HG03342 (cell line): ENCODE data around the gene TIFAB.

Experiments used
- ATAC-seq: cut with Tn5 transposase; IDR thresholded peaks from one replicate; pipeline ENCODE4 v1.9.1; 2021; ENCODE audit warnings: mild to moderate bottlenecking, moderate library complexity; ENCODE audit not compliant: unreplicated experiment

Gene TIFAB

GRCh38 chr5:135444360-135444759, 7.8 kb downstream of the TIFAB start:
- ATAC-seq = no peak

- no peak for ATAC-seq
These were observed 8.8 kb downstream of the TIFAB start for GRCh38 chr5:135443161-135443960.

GRCh38 chr5:135442431-135443160, 9.6 kb downstream of the TIFAB start:
- no peak for ATAC-seq

DNA sequence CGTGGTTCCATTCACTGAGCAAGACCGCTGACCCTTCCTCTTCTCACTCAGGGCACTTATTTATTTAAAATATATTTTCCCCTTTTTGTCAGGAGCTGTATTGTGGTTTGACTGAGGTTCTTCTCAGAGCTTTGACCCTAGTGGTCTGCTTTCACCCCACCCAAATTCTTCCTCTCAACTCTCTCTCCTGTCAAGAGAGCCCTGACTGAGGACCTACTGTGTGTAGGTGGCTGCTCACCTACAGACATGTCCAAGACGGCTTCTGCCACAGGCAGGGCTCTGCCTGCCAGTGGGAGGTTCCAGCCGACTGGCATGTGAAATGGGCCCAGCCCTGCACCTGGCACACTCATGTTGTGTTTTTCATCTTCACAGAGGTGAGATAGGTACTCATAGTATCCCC, 10.2 kb downstream of the TIFAB start:
- ATAC-seq = no peak

DNA sequence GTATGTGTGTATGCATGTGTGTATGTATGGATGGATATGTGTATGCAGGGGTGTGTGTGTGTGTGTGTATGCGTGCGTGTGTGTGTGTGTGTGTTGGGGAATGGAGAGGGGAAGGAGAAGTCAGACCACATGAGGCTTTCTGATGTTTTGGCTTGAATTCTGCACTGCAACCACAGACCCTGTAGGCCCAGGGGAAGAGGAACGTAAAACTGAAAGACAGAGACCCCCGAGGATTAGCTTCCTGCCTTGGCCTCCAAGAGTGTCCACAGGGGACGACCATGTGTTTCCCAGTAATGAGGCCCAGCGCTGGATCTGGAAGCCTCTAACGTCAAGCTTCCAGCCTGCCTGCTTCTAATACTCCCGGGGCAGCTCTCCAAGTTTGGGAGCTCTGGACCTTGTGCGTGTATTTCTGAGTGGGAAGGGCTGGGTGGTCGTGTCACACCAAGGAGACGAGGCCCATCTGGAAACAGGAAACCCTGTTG, 10.8 kb downstream of the TIFAB start:
- ATAC-seq = no peak

- ATAC-seq = no peak
These were observed 11.2 kb downstream of the TIFAB start for GRCh38 chr5:135440916-135441315.

DNA sequence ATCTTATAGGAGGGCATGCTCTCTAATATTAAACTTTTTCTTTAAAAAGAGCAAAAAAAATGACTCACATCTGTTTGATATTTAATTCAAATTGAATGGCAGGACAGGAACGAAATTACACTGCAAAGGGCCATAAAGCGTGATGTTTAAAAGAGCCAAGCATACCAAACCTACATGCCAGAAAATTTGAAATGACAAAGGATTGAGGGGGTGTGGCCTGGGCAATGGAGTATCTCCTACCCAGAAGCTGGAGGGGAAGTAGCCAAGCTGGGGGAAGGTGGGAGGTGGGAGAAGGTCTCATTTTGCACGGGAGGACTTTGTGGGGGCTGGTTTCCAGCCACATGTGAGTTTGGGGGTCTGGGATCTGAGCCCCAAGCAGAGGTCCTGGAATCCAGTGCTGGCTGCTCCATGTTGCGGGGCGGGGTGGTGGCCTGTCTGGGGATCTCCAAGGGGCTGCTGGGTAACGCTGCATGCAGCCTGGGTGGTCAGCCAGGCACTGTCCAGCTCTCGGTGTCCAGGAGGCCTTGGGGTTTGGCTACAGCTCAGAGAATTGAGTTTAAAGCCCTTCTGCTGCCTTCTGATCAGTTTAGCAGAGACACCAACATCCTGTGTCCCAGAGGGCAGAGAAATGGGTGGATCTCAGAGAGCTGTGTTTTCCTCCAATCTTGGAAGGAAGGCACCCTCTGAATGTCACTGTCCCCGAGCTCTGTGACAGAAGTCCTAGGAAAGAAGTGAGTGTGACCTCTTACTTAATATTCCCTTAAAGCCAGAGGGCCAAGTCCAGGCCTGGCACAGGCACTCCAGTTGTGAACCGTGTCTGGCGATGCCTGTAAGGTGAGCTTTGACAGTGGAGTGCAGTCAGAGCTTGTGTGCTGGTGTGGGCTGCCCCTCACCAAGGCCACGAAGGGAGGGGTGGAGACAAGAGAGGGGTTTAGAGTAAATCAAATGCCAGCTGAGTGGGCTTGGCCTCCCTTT, 12.6 kb downstream of the TIFAB start:
- ATAC-seq = no peak

- ATAC-seq = no peak
These were observed 13.4 kb downstream of the TIFAB start for GRCh38 chr5:135438636-135439221.

DNA sequence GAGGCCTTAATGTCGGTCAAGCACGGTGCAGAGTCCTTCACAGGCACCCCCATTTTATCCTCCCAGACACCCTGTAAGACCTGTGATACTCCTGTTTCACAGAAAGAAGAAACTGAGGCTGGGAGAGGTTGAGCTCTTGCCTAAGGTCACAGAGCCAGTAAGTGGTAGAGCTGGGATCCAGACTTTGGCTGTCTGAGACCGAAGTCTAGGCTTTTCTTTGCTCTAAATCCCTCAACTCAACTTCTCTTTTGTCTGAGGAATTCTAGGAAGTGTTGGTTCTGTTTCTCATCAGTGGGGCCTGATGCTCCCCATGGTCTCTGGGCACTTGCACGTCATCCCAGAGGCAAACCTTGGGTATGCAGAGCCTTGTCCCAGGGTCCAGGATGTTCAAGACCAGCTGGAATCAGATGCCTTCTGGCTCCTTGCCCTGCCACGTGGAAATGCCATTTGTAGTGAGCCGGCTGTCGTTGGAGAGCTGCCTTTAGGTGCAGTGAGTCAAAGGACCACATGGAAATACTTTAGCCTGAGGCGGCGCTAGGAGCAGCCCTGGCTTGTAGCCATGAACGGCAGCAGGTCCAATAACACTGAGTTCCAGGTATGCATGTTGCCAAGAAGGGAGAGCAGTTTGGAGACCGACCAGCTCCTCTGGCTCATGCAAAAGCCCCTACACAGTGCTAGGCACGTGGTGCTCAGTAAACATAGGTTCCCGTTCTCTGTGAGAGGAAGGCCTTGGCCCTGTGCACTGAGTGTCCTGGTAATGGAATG, 14.2 kb downstream of the TIFAB start:
- ATAC-seq = no peak

DNA sequence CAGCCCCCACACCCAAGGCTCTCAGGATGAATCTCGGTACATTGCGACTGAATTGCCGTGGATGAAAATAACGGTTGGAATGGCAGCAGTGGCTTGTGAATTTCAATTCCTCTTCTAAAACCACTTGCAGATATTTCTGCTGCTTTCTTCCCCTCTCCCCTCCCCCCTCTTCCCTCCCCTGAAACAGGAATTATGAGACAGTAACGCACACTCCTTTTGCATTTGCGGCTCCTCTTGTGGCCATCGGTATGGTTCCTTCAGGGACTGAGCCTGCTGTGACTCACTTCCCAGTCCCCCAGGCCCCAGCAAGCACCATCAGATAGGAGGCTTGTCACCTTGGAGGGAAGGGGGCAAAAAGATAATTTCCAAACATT, 14.7 kb downstream of the TIFAB start:
- no peak for ATAC-seq

GRCh38 chr5:135436951-135437418, 15.2 kb downstream of the TIFAB start:
- ATAC-seq = no peak

DNA sequence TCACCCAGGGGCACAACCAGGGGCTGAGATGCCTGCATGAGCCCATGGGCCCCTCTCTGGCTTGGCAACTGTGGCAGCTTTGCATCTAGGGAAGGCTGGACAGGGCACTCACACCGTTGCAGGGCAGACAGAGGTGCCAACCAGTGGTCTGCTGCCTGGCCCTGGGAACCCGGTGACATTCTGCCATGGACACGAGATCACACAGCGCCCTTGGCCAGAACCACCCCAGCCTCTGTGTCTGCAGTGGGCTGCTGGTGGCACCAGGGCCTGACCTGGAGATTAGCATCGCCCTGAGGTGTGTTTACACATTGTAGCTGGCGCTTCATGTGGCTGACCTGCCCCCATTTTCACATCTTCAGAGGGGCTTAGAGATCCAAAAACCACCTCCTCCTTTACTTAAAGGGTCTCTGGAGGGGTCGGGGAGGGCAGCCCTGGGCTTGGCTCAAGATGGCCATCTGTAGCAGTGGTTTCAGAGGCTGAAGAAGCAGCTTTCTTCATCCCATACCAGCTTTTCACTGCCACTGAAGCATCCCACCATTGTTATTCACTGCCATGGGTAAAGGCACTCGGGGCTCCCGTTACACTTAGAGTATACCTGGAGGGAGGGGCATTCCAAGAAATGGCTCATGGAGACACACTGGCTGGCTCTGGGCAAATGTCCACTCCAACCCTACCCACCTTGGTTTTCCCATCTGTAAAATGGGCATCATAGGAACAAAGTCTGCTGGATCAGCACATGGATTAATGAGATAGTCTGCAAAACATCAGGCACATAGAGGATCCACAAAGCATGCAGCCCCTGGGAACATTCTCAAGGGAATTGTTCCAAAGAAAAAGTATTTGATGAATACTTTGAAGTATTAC, 16.5 kb downstream of the TIFAB start:
- ATAC-seq = no peak

- no peak for ATAC-seq
These were observed 17.3 kb downstream of the TIFAB start for GRCh38 chr5:135434591-135435466.

- no peak for ATAC-seq
These were observed 18.3 kb downstream of the TIFAB start for GRCh38 chr5:135433681-135434426.

GRCh38 chr5:135432113-135432512, 20.0 kb downstream of the TIFAB start:
- no peak for ATAC-seq

DNA sequence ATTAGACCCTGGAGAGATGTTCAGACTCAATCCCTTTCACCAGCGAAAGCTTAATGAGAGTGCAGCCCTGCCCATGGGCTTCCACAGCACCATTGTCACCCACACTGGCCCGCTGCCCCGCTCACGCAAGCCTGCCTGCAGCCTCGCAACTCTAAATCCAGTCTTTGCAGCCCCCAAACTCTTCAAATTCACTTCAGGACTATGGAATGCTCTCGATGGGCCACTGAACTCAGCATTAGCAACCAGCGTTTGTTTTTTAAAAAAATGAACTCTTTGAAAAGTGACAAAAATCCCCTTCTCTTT, 22.1 kb downstream of the TIFAB start:
- ATAC-seq = no peak
